IMR-90 (cell line): Measurements from ENCODE around the gene SLC29A3. TPM values are rescaled to one million over a fixed set of nuclear protein-coding genes. Genes with fewer than 3 reads are reported as not detected.

Source experiments
- ATAC-seq: fragments of 200-7000 bp; cut with Tn5 transposase; 2 replicates; pipeline ENCODE4 v1.9.1; 2020; ENCODE audit warnings: low read depth, mild to moderate bottlenecking, moderate library complexity
- BruUV-seq: library from RNA; stranded (reverse); fragments of 400-500 nt; replicated peaks from 2 replicates; lab custom pipeline; 2021; lab: Mats Ljungman, UMichigan
- CTCF ChIA-PET: fragments of 300-600 bp; formaldehyde crosslinking; extraction: SDS; loops from one replicate; lab custom pipeline; 2021; ENCODE audit warnings: antibody characterized with exemption; lab: Yijun Ruan, JAX
- POLR2A ChIA-PET: fragments of 300-600 bp; sonication (Branson Sonifier 250); formaldehyde crosslinking; loops from one replicate; lab custom pipeline; 2022; ENCODE audit warnings: antibody characterized with exemption; ENCODE audit not compliant: unreplicated experiment; lab: Charles Lee
- DNase-seq: peaks from one replicate; pipeline ENCODE4 v3.0.0; 2013
- H2AFZ ChIP-seq: replicated peaks from 2 replicates; pipeline ENCODE3; 2013; ENCODE audit warnings: low read length, mild to moderate bottlenecking; ENCODE audit not compliant: poor library complexity
- H2AK5ac ChIP-seq: 2 replicates; pipeline ENCODE4 v1.6.1; 2013; ENCODE audit warnings: low read depth, low read length, inconsistent platforms
- H2AK9ac ChIP-seq: replicated peaks from 2 replicates; pipeline ENCODE3; 2013; ENCODE audit warnings: mild to moderate bottlenecking, low read depth, low read length, moderate library complexity; ENCODE audit not compliant: poor library complexity
- H2BK120ac ChIP-seq: 2 replicates; pipeline ENCODE4 v1.6.1; 2013; ENCODE audit warnings: low read depth, low read length, inconsistent platforms
- H2BK15ac ChIP-seq: 3 replicates; pipeline ENCODE4 v1.6.1; 2013; ENCODE audit warnings: low read depth, low read length, inconsistent platforms
- H2BK20ac ChIP-seq: 2 replicates; pipeline ENCODE4 v1.6.1; 2013; ENCODE audit warnings: low read depth, mild to moderate bottlenecking, inconsistent platforms, low read length, moderate library complexity
- H2BK5ac ChIP-seq: 2 replicates; pipeline ENCODE4 v1.6.1; 2013; ENCODE audit warnings: mild to moderate bottlenecking, low read depth, low read length, inconsistent platforms; ENCODE audit not compliant: poor library complexity, severe bottlenecking
- H3K14ac ChIP-seq: replicated peaks from 2 replicates; pipeline ENCODE4 v1.6.1; 2013; ENCODE audit warnings: low read depth, low read length, inconsistent platforms
- H3K18ac ChIP-seq: 2 replicates; pipeline ENCODE4 v1.6.1; 2013; ENCODE audit warnings: low read depth, low read length, control low read depth
- H3K23ac ChIP-seq: 2 replicates; pipeline ENCODE4 v1.6.1; 2013; ENCODE audit warnings: low read depth, low read length, inconsistent platforms
- H3K27ac ChIP-seq: 2 replicates; pipeline ENCODE4 v1.5.1; 2013; ENCODE audit warnings: mild to moderate bottlenecking, control low read depth, low read length; ENCODE audit not compliant: insufficient read depth
- H3K27me3 ChIP-seq: 2 replicates; pipeline ENCODE4 v1.6.1; 2013; ENCODE audit warnings: low read length; ENCODE audit not compliant: control insufficient read depth, insufficient read depth
- H3K36me3 ChIP-seq: 2 replicates; pipeline ENCODE4 v1.6.1; 2013; ENCODE audit warnings: low read length, mixed read lengths; ENCODE audit not compliant: control insufficient read depth, insufficient read depth
- H3K4ac ChIP-seq: 2 replicates; pipeline ENCODE4 v1.6.1; 2013; ENCODE audit warnings: low read depth, low read length, inconsistent platforms
- H3K4me1 ChIP-seq: 2 replicates; pipeline ENCODE4 v1.6.1; 2013; ENCODE audit warnings: low read length, mixed read lengths; ENCODE audit not compliant: control insufficient read depth, insufficient read depth
- H3K4me2 ChIP-seq: 2 replicates; pipeline ENCODE4 v1.6.1; 2013; ENCODE audit warnings: low read depth, mild to moderate bottlenecking, control low read depth, low read length, moderate library complexity
- H3K4me3 ChIP-seq: 2 replicates; pipeline ENCODE4 v1.5.1; 2013; ENCODE audit warnings: low read depth, mild to moderate bottlenecking, control low read depth, low read length, moderate library complexity; ENCODE audit not compliant: insufficient read depth
- H3K56ac ChIP-seq: 2 replicates; pipeline ENCODE4 v1.6.1; 2013; ENCODE audit warnings: low read length, inconsistent platforms; ENCODE audit not compliant: insufficient read depth; ENCODE audit errors: extremely low read depth
- H3K79me1 ChIP-seq, 2 experiments: 2 replicates each; pipeline ENCODE4 v1.6.1; 2013; ENCODE audit warnings: low read length in 2 of 2, inconsistent platforms in 1 of 2, low read depth in 1 of 2
- H3K9ac ChIP-seq: 2 replicates; pipeline ENCODE4 v1.6.1; 2013; ENCODE audit warnings: low read depth, low read length, control low read depth
- H3K9me1 ChIP-seq: 2 replicates; pipeline ENCODE4 v1.6.1; 2013; ENCODE audit warnings: low read length, inconsistent platforms; ENCODE audit not compliant: insufficient read depth
- H3K9me3 ChIP-seq: 2 replicates; pipeline ENCODE4 v1.6.1; 2013; ENCODE audit warnings: low read length; ENCODE audit not compliant: control insufficient read depth, insufficient read depth
- H4K20me1 ChIP-seq: 2 replicates; pipeline ENCODE4 v1.6.1; 2013; ENCODE audit warnings: low read length, inconsistent platforms; ENCODE audit not compliant: insufficient read depth
- H4K5ac ChIP-seq: 2 replicates; pipeline ENCODE4 v1.6.1; 2013; ENCODE audit warnings: mild to moderate bottlenecking, low read depth, low read length, control low read depth
- H4K8ac ChIP-seq, 2 experiments: 2 replicates each; pipeline ENCODE4 v1.6.1; 2013; ENCODE audit warnings: low read depth in 2 of 2, low read length in 2 of 2, control low read depth in 1 of 2, inconsistent platforms in 1 of 2
- H4K91ac ChIP-seq: 2 replicates; pipeline ENCODE4 v1.6.1; 2013; ENCODE audit warnings: low read depth, low read length, inconsistent platforms; ENCODE audit not compliant: insufficient read depth
- CEBPB ChIP-seq: IDR thresholded peaks from 2 replicates; pipeline ENCODE4 v1.6.1; 2012; ENCODE audit warnings: low read depth, low read length, improper control_type of control experiment
- RFX5 ChIP-seq: IDR thresholded peaks from 2 replicates; pipeline ENCODE4 v1.8.0; 2012; ENCODE audit warnings: low read depth, mild to moderate bottlenecking, low read length, moderate library complexity
- USF2 ChIP-seq: fragments of 150-350 bp; IDR thresholded peaks from 2 replicates; pipeline ENCODE4 v1.6.1; 2017; ENCODE audit warnings: mild to moderate bottlenecking, antibody characterized with exemption, low read length, low read depth
- WGBS, 2 experiments: methylation state at CpG; one replicate each; pipeline versions ENCODE4 v1.1.5 to v1.1.7; 2013; ENCODE audit warnings: missing lambda C conversion rate in 2 of 2; ENCODE audit not compliant: insufficient read length in 1 of 2; ENCODE audit errors: extremely low coverage in 2 of 2; 5-methylcytosine and 5-hydroxymethylcytosine counted together
- dilution Hi-C: fragments of 300-500 bp; cut with HindIII; formaldehyde crosslinking; loops from one replicate; pipeline ENCODE4 v1.14.3; 2018; ENCODE audit warnings: low sequenced_read_pairs; ENCODE audit not compliant: unreplicated experiment
- in situ Hi-C: fragments of 300-500 bp; cut with MboI; formaldehyde crosslinking; loops from 3 replicates; pipeline ENCODE4 v1.14.3; 2019; ENCODE audit warnings: low sequenced_read_pairs, inconsistent platforms, mixed read lengths
- intact Hi-C: fragments of 100-400 bp; cut with micrococcal nuclease; formaldehyde crosslinking; loops from 2 replicates; pipeline ENCODE4 v1.10.0; 2022
- polyA plus RNA-seq, 3 experiments: library from polyadenylated mRNA; depleted of rRNA; stranded (reverse); fragments of >200 nt; gene quantifications; 2 replicates each; pipeline ENCODE4 v1.2.3, GENCODE V29; 2012; ENCODE audit warnings: low replicate concordance in 1 of 3
- total RNA-seq: library from RNA; depleted of rRNA; stranded (reverse); fragments of >200 nt; gene quantifications from 2 replicates; pipeline ENCODE4 v1.2.3, GENCODE V29; 2012

SLC29A3 gene
- total and polyA plus RNA-seq, 2 of the 4 experiments (the other 2 are of a cell fraction): 0.72 to 3.0 TPM

- TF ChIP-seq USF2: no peak
- no peak for TF ChIP-seq CEBPB
- TF ChIP-seq RFX5: no peak
- intact Hi-C loops: no loop called here
Observed at GRCh38 chr10:71392292-71392691, 73.2 kb downstream of the SLC29A3 start.

More at GRCh38 chr10:71392292-71392691, 73.2 kb downstream of the SLC29A3 start:
- DNase-seq (no peak), ATAC-seq (no peak)
- Histone ChIP-seq H3K9me1 (no peaks in the 10 kb centered on the region), H3K14ac (no peak overlapping the region), H3K9me3 (no peaks in the 10 kb centered on the region), H2BK120ac (no peak overlapping the region), H3K27ac (no peak overlapping the region), H3K36me3 (no peaks in the 10 kb centered on the region), H3K4ac (no peak overlapping the region), H3K56ac (no peak overlapping the region), H3K23ac (no peak overlapping the region), H3K4me2 (no peak overlapping the region), H2BK5ac (no peak overlapping the region), H4K8ac (no peak overlapping the region), H3K27me3 (peaks cover 83% of the 10 kb centered on the region), H2BK15ac (no peak overlapping the region), H4K91ac (no peak overlapping the region), H2BK20ac (no peak overlapping the region), H3K9ac (no peak overlapping the region), H4K5ac (no peak overlapping the region), H3K18ac (no peak overlapping the region), H2AK5ac (no peak overlapping the region), H2AFZ (no peak overlapping the region), H2AK9ac (no peak overlapping the region), H3K4me3 (no peak overlapping the region), H4K20me1 (no peaks in the 10 kb centered on the region), H3K79me1 (no peaks in the 10 kb centered on the region), H3K4me1 (no peaks in the 10 kb centered on the region; the same call in 1 of the 2 replicates)
- ChIA-PET POLR2A (no interaction called here), CTCF (interaction anchor here (1.0 kb wide), 1 partner anchor 8 kb away, joined by 3 read pairs; no protein-coding TSS in a partner anchor)
- dilution Hi-C loops: no loop called here
- in situ Hi-C loops: no loop called here
- WGBS, 2 experiments: 0% methylated on average over 1 of the region's 1 CpG; no CpG with 5 or more reads in 1 of the 2 experiments
- no TSS peak for BruUV-seq
